Esophagus squamous epithelium (tissue), 4 donors: ENCODE results near the gene RAVER1.

Experiments
- CTCF ChIP-seq, 6 experiments: fragments of 450-650 bp in 4 of 6; fragments of 200-600 bp in 2 of 6; sonication (generic) in 2 of 6; IDR thresholded peaks; one replicate each; pipeline ENCODE4 v1.5.1; 2016 to 2019; ENCODE audit warnings: antibody characterized with exemption in 6 of 6, mild to moderate bottlenecking in 4 of 6, moderate library complexity in 4 of 6
- POLR2A ChIP-seq, 4 donors: fragments of 450-650 bp; IDR thresholded peaks; one replicate each; pipeline ENCODE4 v1.6.1; 2017; ENCODE audit warnings: antibody characterized with exemption in 4 of 4, mild to moderate bottlenecking in 4 of 4, moderate library complexity in 3 of 4

- TF ChIP-seq CTCF (IDR thresholded peaks at IDR 0.05) (peak in 1 of 6 experiments; percentile 9), POLR2A (IDR thresholded peaks at IDR 0.05) (peak in 2 of 4 donors; percentile 29 to 35)
Measured at GRCh38 chr19:10334588-10335351, 1.4 kb upstream of the RAVER1 start.
